OCI-LY7 (cell line): ENCODE data around the gene EIF4E1B. TPM values are rescaled to one million over a fixed set of nuclear protein-coding genes. Genes with fewer than 3 reads are reported as not detected.

Experiments
- BruUV-seq: library from RNA; stranded (reverse); fragments of 400-500 nt; replicated peaks from 2 replicates; lab custom pipeline; 2021; lab: Mats Ljungman, UMichigan
- CTCF ChIA-PET: fragments of 300-600 bp; sonication (Branson Sonifier 250); formaldehyde crosslinking; loops from one replicate; lab custom pipeline; 2022; ENCODE audit warnings: antibody characterized with exemption; ENCODE audit not compliant: unreplicated experiment; lab: Charles Lee
- POLR2A ChIA-PET: fragments of 300-600 bp; sonication (Branson Sonifier 250); formaldehyde crosslinking; loops from one replicate; lab custom pipeline; 2022; ENCODE audit warnings: antibody characterized with exemption; lab: Charles Lee
- DNase-seq: peaks from one replicate; pipeline ENCODE4 v3.0.0-alpha.2; 2015; ENCODE audit warnings: low spot score
- H2AFZ ChIP-seq: fragments of 200-600 bp; sonication (generic), shearing (Covaris generic); 2 replicates; pipeline ENCODE4 v1.6.1; 2014; ENCODE audit warnings: mild to moderate bottlenecking, antibody characterized with exemption, low read length, moderate library complexity
- H3K27ac ChIP-seq: fragments of 200-600 bp; sonication (generic); 2 replicates; pipeline ENCODE4 v1.5.1; 2014; ENCODE audit warnings: mixed run types, low read depth, mild to moderate bottlenecking, moderate library complexity, low read length, inconsistent platforms; ENCODE audit not compliant: poor library complexity, severe bottlenecking
- H3K36me3 ChIP-seq: fragments of 200-600 bp; sonication (generic); 2 replicates; pipeline ENCODE4 v1.6.1; 2014; ENCODE audit warnings: mild to moderate bottlenecking, antibody characterized with exemption, low read length, moderate library complexity, mixed read lengths; ENCODE audit not compliant: insufficient read depth
- H3K4me1 ChIP-seq: fragments of 200-600 bp; sonication (generic); 2 replicates; pipeline ENCODE4 v1.5.1; 2014; ENCODE audit warnings: mild to moderate bottlenecking, low read length; ENCODE audit not compliant: insufficient read depth, poor library complexity, severe bottlenecking
- H3K4me2 ChIP-seq: fragments of 200-600 bp; sonication (generic); 2 replicates; pipeline ENCODE4 v1.6.1; 2014; ENCODE audit warnings: mild to moderate bottlenecking, low read length
- H3K4me3 ChIP-seq: fragments of 200-600 bp; sonication (generic); 2 replicates; pipeline ENCODE4 v1.5.1; 2014; ENCODE audit warnings: mild to moderate bottlenecking, low read depth, low read length; ENCODE audit not compliant: poor library complexity, severe bottlenecking
- H3K79me2 ChIP-seq: fragments of 200-600 bp; sonication (generic); 2 replicates; pipeline ENCODE4 v1.6.1; 2016; ENCODE audit warnings: low read depth, mild to moderate bottlenecking, low read length, moderate library complexity, mixed read lengths; ENCODE audit not compliant: insufficient read depth
- H3K9me2 ChIP-seq: fragments of 200-600 bp; sonication (generic); 2 replicates; pipeline ENCODE4 v1.6.1; 2016; ENCODE audit warnings: mild to moderate bottlenecking, low read length, mixed read lengths; ENCODE audit not compliant: insufficient read depth
- H3K9me3 ChIP-seq: fragments of 200-600 bp; sonication (generic); 2 replicates; pipeline ENCODE4 v1.6.1; 2014; ENCODE audit warnings: mild to moderate bottlenecking, mixed run types, low read length, mixed read lengths
- H4K20me1 ChIP-seq: fragments of 200-600 bp; sonication (generic); 2 replicates; pipeline ENCODE4 v1.6.1; 2014; ENCODE audit warnings: mild to moderate bottlenecking, antibody characterized with exemption, low read length, moderate library complexity, mixed read lengths; ENCODE audit not compliant: insufficient read depth
- EZH2phosphoT487 ChIP-seq: fragments of 200-600 bp; sonication (generic); IDR thresholded peaks from 2 replicates; pipeline ENCODE4 v1.6.1; 2018; ENCODE audit warnings: low read depth, borderline replicate concordance, mild to moderate bottlenecking, mixed run types, antibody characterized with exemption, low read length, moderate library complexity, mixed read lengths
- intact Hi-C: fragments of 100-400 bp; cut with micrococcal nuclease; formaldehyde crosslinking; loops from one replicate; pipeline ENCODE4 v1.10.0; 2022; ENCODE audit not compliant: unreplicated experiment
- total RNA-seq, 2 experiments: library from RNA; depleted of rRNA in 1 of 2; stranded (reverse); fragments of >200 nt in 1 of 2; shearing (Covaris generic) in 1 of 2; gene quantifications; 2 replicates each; pipeline ENCODE4 v1.2.3, GENCODE V29; 2014 to 2022
- TF ChIP-seq, protein P1 (sequence below): fragments of 200-600 bp; sonication (generic); conservative IDR thresholded peaks from 2 replicates; pipeline ENCODE4 v1.5.1; 2014; ENCODE audit warnings: mild to moderate bottlenecking, antibody characterized with exemption, low read length, moderate library complexity, mixed read lengths

EIF4E1B gene
- total RNA-seq, 2 experiments from 2014 or later = 0.16 to 2.4 TPM

DNA sequence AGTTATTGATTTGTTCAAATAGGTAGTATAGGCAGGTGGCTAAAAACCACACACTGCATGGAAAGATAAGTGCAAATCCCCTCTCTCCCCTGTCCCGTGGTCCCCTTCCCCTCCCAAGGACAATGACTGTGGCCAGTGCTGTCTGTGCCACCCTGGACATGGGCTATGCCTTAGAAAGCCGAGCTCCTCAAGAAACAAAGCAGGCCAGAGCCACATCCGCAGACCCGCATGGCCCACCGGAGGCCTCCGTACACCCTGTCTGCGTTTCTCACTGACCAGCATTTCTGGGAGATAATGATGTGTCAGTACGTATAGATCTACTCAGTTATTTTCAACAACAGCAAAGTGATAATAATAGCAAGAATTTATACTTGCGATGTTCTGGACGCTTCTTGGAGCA is 33.1 kb downstream of the EIF4E1B start:
- intact Hi-C loops = loop anchor here (10.0 kb wide), 1 partner anchor 421 kb away; the partner anchor contains the start of gene FGFR4
- no peak for TF ChIP-seq EZH2phosphoT487
- TF ChIP-seq, protein P1, sequence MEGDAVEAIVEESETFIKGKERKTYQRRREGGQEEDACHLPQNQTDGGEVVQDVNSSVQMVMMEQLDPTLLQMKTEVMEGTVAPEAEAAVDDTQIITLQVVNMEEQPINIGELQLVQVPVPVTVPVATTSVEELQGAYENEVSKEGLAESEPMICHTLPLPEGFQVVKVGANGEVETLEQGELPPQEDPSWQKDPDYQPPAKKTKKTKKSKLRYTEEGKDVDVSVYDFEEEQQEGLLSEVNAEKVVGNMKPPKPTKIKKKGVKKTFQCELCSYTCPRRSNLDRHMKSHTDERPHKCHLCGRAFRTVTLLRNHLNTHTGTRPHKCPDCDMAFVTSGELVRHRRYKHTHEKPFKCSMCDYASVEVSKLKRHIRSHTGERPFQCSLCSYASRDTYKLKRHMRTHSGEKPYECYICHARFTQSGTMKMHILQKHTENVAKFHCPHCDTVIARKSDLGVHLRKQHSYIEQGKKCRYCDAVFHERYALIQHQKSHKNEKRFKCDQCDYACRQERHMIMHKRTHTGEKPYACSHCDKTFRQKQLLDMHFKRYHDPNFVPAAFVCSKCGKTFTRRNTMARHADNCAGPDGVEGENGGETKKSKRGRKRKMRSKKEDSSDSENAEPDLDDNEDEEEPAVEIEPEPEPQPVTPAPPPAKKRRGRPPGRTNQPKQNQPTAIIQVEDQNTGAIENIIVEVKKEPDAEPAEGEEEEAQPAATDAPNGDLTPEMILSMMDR = no peak
- peaks cover 4% of the 10 kb centered on the region for H3K4me1 ChIP-seq

DNA sequence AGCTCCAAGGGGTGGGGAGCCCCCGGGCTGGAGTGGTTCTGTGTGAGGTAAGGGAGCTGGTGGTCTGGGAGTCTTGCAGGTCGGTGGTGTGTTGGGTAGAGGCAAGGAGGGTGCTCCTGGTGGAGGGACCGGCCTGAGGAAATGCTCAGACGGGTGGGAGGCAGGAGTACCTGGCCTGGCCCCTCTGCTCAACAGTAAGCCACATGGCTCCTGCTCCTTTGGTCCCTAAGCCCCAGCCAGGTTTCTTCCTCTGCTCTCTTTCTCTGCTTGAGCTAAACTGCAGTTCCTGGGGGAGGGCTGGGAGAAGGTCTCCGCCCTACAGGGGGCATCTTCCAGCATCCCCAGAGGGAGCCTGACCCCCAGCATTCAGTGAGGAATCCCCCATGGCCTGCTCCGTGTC is 34.0 kb downstream of the EIF4E1B start:
- Histone ChIP-seq H3K36me3 (no peaks in the 10 kb centered on the region), H3K9me3 (no peaks in the 10 kb centered on the region), H3K9me2 (no peaks in the 10 kb centered on the region), H3K27ac (no peak overlapping the region), H3K79me2 (no peaks in the 10 kb centered on the region), H3K4me2 (no peak overlapping the region), H2AFZ (no peak overlapping the region), H3K4me3 (no peak overlapping the region), H3K4me1 (no peaks in the 10 kb centered on the region), H4K20me1 (no peaks in the 10 kb centered on the region)
- TF ChIP-seq, protein P1 = no peak
- no peak for TF ChIP-seq EZH2phosphoT487
- BruUV-seq = no TSS peak
- intact Hi-C loops = loop anchor here (10.0 kb wide), 1 partner anchor 420 kb away; the partner anchor contains the start of gene FGFR4
- ChIA-PET POLR2A (no interaction called here), CTCF (no interaction called here)
- no peak for DNase-seq

More for the DNA sequence above, 33.1 kb downstream of the EIF4E1B start:
- POLR2A ChIA-PET = interaction anchor here (0.5 to 0.7 kb wide), 2 partner anchors 121 to 448 kb away, joined by 3 read pairs; no protein-coding TSS in a partner anchor
- no peak for DNase-seq
- no peak overlapping the region for H3K4me2 ChIP-seq
- CTCF ChIA-PET = no interaction called here
- no peaks in the 10 kb centered on the region for H3K79me2 ChIP-seq
- no peaks in the 10 kb centered on the region for H3K36me3 ChIP-seq
- H3K9me2 ChIP-seq = no peaks in the 10 kb centered on the region
- no peaks in the 10 kb centered on the region for H4K20me1 ChIP-seq
- no peak overlapping the region for H2AFZ ChIP-seq
- no peak overlapping the region for H3K27ac ChIP-seq
- H3K4me3 ChIP-seq = no peak overlapping the region
- no peaks in the 10 kb centered on the region for H3K9me3 ChIP-seq
- BruUV-seq = no TSS peak

DNA sequence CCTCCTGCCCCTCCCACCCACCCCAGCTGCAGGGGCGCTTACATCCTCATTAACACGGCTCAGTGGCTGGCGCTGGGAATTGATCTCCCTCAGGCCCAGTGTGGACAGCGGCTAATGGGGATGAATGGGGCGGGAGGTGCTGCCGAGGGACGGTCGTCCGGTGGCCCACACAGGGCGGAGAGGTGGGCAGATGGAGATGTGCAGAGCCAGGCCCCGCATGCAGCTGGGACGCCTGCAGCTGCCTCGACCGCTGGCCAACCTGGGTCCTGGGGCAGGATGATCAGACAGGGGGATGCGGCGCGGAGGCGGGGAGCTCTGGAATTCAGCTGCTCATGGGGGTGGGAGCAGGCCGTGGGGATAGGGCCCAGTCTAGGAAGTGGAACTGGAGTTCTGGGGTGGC is 34.4 kb downstream of the EIF4E1B start:
- CTCF ChIA-PET = no interaction called here
- no peaks in the 10 kb centered on the region for H4K20me1 ChIP-seq
- no peak for DNase-seq
- H3K9me2 ChIP-seq = no peaks in the 10 kb centered on the region
- intact Hi-C loops = loop anchor here (10.0 kb wide), 1 partner anchor 420 kb away; the partner anchor contains the start of gene FGFR4
- no peak overlapping the region for H3K27ac ChIP-seq
- POLR2A ChIA-PET = no interaction called here
- no TSS peak for BruUV-seq
- H2AFZ ChIP-seq = no peak overlapping the region
- TF ChIP-seq, protein P1 = no peak
- no peak for TF ChIP-seq EZH2phosphoT487
- H3K9me3 ChIP-seq = no peaks in the 10 kb centered on the region
- H3K79me2 ChIP-seq = no peaks in the 10 kb centered on the region
- H3K36me3 ChIP-seq = no peaks in the 10 kb centered on the region
- no peaks in the 10 kb centered on the region for H3K4me1 ChIP-seq
- no peak overlapping the region for H3K4me2 ChIP-seq
- no peak overlapping the region for H3K4me3 ChIP-seq
